Superior temporal gyrus (tissue), 1 donor: ENCODE results near the gene ETV6.

Experiments used
- DNase-seq: peaks from one replicate; pipeline ENCODE4 v3.0.0-alpha.2; 2016; ENCODE audit errors: extremely low spot score

The ETV6 gene

GRCh38 chr12:11920231-11920630 lies 270.8 kb downstream of the ETV6 start:
- no peak for DNase-seq

GRCh38 chr12:11922361-11922760 lies 272.9 kb downstream of the ETV6 start:
- DNase-seq = no peak

GRCh38 chr12:11923067-11923466 lies 273.6 kb downstream of the ETV6 start:
- DNase-seq = no peak

GRCh38 chr12:11927286-11927935 lies 277.9 kb downstream of the ETV6 start:
- no peak for DNase-seq

- no peak for DNase-seq
These were observed 280.2 kb downstream of the ETV6 start for GRCh38 chr12:11929714-11930113.

GRCh38 chr12:11939223-11939622 lies 289.7 kb downstream of the ETV6 start:
- DNase-seq = no peak

GRCh38 chr12:11941606-11942337 lies 292.3 kb downstream of the ETV6 start:
- DNase-seq = peak; percentile 69

GRCh38 chr12:11943919-11944700 lies 294.6 kb downstream of the ETV6 start:
- no peak for DNase-seq
